ENCODE data around the gene TLE5.

Gene TLE5, protein sequence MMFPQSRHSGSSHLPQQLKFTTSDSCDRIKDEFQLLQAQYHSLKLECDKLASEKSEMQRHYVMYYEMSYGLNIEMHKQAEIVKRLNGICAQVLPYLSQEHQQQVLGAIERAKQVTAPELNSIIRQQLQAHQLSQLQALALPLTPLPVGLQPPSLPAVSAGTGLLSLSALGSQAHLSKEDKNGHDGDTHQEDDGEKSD

DNA sequence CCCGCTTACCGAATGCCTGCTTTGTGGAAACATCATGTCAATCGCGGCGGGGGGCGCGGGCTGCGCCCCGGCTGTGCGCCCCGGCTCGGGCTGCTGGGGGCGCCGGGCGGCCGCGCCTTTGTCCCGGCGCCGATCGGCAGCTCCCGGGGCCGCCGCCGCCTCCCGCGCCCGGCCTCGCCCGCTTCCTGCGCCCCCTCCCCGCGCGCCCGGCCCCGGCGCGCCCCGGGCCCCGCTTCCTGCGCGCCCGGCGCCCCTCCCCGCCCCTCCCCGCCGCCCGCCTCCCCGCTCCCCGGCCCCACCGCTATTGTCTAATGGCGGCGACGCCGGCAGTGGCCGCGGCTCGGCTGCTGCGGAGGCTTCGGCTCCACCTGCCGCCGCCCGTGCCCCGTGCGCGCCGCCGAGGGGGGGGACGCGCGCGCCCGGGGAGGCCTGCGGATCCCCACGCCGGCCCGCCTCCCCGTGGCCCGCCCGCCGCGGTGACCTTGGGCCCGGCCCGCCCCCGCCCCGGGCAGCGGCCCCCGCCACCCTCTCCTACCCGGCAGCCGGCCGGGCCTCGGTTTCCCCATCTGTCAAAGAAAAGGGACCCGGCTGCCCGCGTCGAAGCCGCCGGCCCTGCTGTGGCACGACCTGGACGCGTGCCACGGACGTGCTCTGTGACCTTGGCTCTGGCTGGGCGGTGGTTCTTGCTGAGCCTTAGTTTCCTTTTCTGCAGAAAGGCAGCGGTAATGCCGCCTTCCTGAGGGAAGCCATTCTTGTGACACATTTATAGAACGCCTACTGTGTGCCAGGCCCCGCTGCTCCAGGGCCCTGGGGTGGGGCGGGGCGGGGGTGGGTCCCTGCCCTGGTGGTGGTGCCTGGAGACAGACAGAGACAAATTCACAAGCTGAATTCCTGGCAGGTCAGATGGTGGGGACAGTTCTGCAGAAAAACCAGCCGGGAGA lies at the start of gene TLE5:
Gene TLE5, minus strand, starts transcription at position 331 of the 941 bp plus-strand sequence. Its CDS starts 295 bp downstream, at position 36.
- FAIRE-seq (peak; percentile 76), DNase-seq (ENCODE audit: insufficient read length, low spot score) (peak; percentile 88)

DNA sequence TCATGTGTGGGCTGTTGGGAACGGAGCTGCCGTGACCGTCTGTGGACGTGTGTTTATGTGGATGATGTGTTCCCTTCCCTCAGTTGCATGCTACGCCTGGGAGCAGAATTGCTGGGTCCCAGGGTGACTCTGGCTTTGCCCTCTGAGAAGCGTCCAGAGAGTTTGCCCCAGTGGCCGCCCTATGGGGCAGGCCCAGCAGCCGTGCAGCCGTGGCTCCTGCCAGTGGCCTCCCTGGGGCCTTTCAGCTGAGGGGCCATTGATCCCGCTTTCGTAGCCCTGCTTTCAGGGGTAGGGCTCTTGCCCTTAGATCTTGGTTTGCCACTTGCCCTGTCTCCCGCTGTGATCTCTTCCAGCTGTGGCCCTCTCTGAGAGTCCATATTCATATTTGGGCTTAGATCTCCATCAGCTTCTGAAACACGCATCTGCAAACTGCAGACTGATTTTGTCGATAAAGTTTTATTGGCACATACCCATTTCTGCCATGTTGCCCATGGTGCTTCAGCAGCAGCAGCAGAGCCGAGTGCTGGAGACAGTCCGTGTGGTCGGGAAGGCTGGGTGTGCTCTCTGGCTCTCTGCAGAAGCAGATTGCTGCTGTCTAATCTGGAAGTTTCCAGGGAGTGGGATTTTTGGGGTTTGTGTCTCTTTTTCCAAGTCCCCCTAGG lies 49.4 kb upstream of the TLE5 start:
- FAIRE-seq (no peak), DNase-seq (ENCODE audit: insufficient read length, low spot score) (no peak)

DNA sequence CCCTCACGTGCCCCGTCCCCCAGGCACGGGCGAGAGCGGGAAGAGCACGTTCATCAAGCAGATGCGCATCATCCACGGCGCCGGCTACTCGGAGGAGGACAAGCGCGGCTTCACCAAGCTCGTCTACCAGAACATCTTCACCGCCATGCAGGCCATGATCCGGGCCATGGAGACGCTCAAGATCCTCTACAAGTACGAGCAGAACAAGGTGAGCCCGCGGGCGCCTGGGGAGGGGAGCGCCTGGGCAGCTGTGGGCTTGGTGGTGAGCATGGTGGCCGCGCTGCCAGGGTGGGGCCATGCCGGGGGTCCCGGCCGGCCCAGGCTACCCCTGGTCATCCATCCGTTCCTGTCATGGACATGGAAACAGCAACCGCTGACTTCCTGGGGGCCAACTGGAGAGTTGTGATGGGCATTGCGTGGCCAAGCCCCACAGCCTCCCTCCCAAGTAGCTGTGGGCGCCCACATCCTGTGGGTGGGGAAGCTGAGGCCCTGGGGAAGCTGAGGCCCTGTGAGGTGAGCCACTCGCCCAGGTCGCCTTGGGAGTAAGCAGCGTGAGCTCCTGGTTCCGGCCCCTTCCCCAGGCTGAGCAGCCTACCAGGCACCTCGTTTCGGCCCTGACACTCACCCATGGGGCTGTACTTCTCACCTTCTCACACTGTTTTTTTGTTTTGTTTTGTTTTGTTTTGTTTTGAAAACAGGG lies 48.0 kb upstream of the TLE5 start:
- FAIRE-seq (no peak), DNase-seq (ENCODE audit: insufficient read length, low spot score) (no peak)

DNA sequence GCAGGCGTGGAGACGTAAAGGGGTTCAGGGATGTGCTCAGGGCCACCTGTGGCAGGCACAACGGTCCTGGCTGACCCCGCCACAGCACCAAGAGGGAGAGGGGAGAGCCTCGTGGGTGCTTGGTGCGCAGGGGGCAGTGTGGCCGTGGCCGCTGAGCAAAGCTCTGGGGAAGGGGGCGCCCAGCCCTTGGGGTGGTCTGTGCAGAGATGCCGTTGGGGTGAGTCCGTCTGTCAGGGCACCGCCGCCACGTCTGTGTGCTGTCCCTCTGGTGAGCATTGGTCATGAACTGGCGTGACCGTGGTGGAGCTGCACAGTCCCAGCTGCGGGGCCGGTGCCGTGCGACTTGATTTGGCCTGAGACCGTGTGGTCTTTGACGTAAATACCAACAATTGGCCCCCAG lies 47.2 kb upstream of the TLE5 start:
- FAIRE-seq (no peak), DNase-seq (ENCODE audit: insufficient read length, low spot score) (no peak)

DNA sequence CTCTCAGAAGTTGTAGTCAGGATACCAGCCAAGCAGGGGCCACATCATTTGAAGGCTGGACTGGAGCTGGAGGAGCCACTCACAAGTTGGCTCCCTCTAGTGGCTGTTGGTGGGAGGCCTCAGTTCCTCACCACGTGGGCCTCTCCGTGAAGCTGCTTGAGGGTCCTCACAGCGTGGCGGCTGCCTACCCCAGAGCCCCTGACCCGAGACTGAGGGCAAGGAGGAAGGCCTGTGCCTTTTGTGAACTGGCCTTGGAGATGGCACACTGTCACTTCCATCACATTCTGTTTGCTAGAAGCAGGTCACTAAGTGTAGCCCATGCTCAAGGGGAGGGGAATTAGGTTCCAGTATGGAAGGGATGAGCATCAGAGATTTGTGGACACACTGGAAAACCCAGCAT lies 46.5 kb upstream of the TLE5 start:
- peak; percentile 88 for DNase-seq (ENCODE audit: insufficient read length, low spot score)
- FAIRE-seq: peak; percentile 93

DNA sequence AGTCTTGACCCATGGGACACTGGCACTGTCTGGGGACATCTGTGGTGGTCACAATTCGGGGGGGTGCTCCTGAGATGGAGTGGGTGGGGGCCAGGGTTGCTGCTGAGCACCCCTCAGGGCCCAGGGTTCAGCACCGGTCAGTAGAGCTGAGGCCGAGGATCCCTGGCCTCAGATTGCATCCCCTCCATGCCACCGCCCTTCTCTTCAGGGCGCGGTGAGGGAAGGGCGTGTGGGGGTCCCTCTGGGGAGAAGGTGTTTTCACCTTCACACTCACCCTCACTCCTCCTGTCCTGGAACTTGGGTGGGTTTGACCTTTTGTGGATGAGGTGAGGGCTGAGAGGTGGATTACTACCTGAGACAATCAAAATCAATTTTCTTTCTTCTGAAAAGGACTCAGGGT lies 45.4 kb upstream of the TLE5 start:
- FAIRE-seq: no peak

GRCh38 chr19:3106509-3107141 lies 44.3 kb upstream of the TLE5 start:
- no peak for FAIRE-seq
- no peak for DNase-seq (ENCODE audit: insufficient read length, low spot score)

More for the DNA sequence above, 45.4 kb upstream of the TLE5 start:
- DNase-seq (ENCODE audit: insufficient read length, low spot score): no peak

DNA sequence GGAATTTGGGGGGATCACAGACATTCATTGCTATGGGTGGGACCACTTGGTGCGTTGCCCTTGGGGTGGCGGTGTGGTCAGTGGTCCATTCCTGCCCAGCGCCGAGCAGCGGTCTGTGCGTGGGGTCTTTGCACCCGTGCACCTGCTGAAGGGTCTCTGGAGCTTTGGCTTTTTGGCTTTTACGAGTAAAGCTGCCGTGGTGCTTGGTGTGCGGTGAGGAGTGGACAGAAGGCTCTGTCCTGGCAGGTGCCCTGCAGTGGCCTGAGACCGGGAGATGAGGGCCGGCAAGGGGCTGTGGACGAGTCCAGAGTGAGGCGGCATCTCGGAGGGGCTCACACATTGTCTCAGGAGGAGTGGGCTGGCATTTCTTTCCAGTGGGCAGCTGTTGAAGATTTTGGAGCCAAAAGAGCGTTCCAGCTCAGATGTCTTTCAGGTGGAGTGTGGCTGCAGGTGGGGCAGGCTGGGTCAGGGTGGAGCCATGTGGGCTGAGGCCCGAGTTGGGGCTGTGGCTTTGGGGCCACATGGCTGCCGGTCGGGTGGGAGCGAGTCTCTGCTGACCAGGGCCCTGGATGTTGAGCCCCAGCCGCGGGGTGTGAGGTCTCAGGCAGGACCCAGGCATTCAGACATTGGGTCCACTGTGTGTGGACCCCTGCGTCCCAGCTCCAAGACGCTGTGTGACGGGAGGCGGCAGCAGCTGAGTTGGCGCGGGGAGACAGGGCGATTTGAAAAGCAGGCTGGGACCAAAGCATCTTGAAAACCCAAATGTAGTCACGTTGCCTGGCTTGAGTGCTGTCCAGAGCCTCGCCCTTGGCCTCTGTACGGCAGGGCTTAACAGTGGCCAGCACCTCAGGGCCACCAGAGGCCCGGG lies 43.6 kb upstream of the TLE5 start:
- DNase-seq (ENCODE audit: insufficient read length, low spot score): no peak
- no peak for FAIRE-seq

- FAIRE-seq (no peak), DNase-seq (ENCODE audit: insufficient read length, low spot score) (no peak)
Observed at GRCh38 chr19:3104708-3104983, 42.4 kb upstream of the TLE5 start.

DNA sequence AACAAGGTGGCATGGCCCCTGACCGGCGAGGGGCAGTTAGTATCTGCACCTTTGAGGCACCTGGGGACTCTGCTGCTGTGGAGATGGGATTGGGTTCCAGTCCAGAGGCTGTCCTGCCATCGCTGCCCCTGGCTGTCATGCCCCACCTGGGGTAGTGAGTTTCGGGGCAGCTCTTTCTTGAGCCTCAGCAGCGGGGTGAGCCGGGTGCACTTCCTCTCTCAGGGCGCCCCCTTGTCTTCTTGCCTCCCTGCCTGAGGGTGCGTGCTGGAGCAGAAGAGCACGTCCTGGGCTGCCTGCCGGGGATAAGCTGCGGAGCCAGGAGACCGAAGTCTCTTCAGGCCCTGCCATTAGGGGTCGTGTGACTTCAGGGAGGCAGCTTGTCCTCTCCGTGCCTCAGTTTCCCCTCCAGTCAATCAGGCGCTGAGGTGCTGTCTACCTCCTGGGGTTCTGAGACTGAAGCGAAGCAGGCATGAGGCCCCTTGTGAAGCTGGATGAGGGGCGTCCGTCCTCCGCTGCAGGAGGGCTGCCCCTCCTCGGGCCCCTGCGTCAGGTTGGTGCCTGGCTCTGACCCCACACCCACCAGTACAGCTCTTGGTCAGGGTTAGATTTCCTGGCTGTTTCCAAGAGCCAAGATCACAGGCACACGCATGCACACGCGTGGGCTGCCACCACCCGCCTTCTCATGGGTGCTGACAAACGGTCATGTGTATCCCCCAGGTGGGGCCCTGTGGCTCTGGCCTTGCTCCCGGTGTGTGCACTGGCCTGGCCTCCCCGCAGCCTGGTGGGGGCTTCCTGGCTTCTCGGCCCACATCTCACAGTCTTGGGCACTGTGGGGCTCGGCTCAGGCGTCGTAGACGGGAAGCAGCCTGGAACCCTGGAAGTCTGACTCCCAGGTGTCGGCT lies 40.2 kb upstream of the TLE5 start:
- FAIRE-seq (no peak), DNase-seq (ENCODE audit: insufficient read length, low spot score) (no peak)

DNA sequence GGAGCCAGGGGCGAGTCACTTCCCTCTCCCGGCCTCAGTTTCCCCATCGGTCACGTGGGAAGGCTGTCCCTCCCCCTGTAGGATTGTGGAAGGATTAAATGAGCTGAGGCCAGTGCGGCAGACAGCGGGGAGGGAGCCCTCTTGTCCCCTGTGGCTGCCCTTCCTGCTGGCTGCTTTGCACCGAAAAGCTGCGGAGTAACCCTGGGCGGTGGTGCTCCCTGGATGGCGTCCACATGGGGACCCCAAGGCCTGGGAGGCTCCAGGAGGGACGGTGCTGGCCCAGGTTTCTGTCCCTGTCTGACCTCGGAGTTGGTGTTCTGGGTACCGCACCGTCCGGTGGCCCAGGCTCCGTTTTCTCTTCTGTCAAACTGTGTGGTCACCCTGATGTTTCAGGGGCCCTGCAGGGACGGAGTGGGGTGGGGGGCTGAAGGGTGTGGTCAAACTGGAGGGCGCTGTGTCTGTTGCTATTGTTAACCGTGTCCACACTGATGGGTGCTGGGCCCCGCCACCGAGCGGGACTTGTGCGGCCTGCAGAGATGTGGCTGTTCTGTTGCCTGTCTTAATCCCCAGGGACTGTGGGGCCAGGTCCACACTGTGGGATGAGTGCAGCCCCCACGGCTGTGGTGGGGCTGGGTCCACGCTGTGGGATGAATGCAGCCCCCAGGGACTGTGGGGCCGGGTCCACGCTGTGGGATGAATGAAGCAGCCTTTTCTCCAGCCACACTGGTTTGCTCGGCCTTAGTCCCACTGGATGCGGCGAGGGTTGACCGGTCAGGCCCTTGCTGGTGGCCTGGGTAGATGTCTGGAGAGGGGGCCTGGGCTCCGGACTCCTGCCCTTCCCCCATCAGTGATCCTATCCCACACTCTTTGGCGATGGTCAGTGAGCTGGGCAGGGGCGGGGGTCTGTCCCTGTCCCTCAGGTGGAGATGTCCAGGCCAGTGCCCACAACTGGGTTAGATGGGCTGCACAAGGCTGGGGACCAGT lies 38.7 kb upstream of the TLE5 start:
- DNase-seq (ENCODE audit: insufficient read length, low spot score): no peak
- FAIRE-seq: no peak

GRCh38 chr19:3100331-3100730 lies 38.0 kb upstream of the TLE5 start:
- FAIRE-seq: no peak
- no peak for DNase-seq (ENCODE audit: insufficient read length, low spot score)

DNA sequence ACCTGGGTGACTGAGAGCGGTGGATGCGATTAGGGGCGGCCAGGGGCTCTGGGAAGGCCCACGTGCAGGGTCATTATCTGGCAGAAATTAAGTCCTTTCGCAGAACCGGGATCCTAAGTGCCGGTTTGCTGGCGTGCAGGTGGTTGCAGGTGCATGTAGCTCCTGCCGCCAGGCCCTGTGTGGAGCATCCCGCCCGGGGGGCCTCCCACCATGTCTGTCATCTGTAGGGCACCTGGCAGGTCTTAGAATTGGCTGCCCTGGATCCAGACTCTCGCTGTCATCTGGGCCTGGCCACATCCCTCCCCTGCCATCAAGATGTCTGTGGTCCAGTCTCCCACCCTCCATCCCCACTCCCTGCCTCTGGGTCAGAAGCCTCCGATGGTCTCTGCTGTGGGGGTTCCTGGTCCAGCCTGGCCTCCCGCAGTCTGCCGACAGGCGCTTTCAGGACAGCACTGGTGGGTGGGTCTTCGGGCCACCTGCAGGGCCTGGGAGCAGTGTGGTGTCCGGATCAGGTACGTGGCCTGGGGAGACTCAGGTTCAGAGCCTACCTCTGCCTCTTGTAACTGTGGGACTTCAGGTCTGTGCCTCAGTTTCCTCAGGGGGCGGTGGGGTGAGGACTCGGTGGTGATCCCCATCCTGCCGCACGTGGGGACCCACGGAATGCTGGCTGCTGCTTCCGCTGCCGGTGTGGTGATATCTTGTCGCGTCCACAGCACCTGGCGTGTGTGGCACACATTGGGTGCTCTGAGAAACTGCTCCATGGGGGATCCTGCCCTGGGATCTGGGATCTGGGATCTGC lies 37.3 kb upstream of the TLE5 start:
- FAIRE-seq: no peak
- no peak for DNase-seq (ENCODE audit: insufficient read length, low spot score)

GRCh38 chr19:3098515-3099346 lies 36.4 kb upstream of the TLE5 start:
- FAIRE-seq (peak; percentile 56), DNase-seq (ENCODE audit: insufficient read length, low spot score) (no peak)

GRCh38 chr19:3098141-3098514 lies 35.8 kb upstream of the TLE5 start:
- DNase-seq (ENCODE audit: insufficient read length, low spot score) (no peak), FAIRE-seq (no peak)

- no peak for DNase-seq (ENCODE audit: insufficient read length, low spot score)
- FAIRE-seq: no peak
Observed at GRCh38 chr19:3097442-3097871, 35.2 kb upstream of the TLE5 start.

Measured in GM19239 (cell line).